ENCODE measurements around the gene GAN. TPM values are rescaled to one million over a fixed set of nuclear protein-coding genes. Genes with fewer than 3 reads are reported as not detected.

The GAN gene
- total RNA-seq, 1 donor from 2014 or later = 2.6 TPM

DNA sequence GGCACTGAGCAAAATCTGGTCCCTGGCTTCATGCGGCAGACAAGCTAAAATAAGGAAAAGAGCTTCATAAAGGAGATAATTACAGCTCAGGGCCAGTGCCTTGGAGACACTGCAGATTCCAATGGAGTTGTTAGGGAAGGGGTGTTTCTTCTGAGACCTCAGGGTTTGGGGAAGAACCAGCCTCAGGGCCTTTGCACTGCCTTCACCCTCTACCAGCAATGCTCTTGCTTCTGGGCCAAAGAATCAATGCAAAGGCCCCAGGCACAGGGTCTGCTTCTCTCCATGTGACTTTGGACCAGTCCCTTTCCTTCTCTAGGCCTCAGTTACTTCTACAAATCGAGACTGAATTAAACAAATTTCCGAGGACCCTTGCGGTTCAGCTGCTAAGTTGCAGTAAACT lies 36.2 kb upstream of the GAN start:
- H3K9me3 ChIP-seq = no peaks in the 10 kb centered on the region
- TF ChIP-seq, protein P1, sequence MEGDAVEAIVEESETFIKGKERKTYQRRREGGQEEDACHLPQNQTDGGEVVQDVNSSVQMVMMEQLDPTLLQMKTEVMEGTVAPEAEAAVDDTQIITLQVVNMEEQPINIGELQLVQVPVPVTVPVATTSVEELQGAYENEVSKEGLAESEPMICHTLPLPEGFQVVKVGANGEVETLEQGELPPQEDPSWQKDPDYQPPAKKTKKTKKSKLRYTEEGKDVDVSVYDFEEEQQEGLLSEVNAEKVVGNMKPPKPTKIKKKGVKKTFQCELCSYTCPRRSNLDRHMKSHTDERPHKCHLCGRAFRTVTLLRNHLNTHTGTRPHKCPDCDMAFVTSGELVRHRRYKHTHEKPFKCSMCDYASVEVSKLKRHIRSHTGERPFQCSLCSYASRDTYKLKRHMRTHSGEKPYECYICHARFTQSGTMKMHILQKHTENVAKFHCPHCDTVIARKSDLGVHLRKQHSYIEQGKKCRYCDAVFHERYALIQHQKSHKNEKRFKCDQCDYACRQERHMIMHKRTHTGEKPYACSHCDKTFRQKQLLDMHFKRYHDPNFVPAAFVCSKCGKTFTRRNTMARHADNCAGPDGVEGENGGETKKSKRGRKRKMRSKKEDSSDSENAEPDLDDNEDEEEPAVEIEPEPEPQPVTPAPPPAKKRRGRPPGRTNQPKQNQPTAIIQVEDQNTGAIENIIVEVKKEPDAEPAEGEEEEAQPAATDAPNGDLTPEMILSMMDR (IDR thresholded peaks at IDR 0.05) = no peak
- H3K36me3 ChIP-seq = no peaks in the 10 kb centered on the region
- no peak for DNase-seq (ENCODE audit: low spot score in 2 of 2)
- H3K27ac ChIP-seq = no peak overlapping the region
- H3K27me3 ChIP-seq = no peaks in the 10 kb centered on the region
- H3K4me1 ChIP-seq = no peaks in the 10 kb centered on the region
- intact Hi-C loops (cut with DNase I) = no loop called here
- no peak overlapping the region for H3K4me3 ChIP-seq

DNA sequence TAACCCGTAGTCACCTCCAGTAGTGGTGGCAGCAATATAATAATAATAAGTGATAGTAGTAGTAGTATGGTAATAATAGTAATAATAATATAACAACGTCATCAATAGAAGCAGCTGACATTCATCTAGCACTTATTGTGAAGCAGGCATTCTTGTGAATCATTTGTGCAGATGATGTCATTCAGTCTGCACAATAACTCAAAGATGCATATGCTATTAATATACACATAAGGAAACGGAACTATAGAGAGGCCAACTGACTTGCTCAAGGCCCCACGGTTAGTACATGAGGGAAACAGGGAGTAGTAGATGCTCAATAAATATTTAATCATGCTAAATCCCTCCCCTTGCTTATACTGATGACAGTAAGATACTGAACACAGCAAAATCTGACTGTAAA lies 35.4 kb upstream of the GAN start:
- Histone ChIP-seq H3K9me3 (no peaks in the 10 kb centered on the region), H3K4me1 (no peaks in the 10 kb centered on the region), H3K27me3 (no peaks in the 10 kb centered on the region), H3K4me3 (no peak overlapping the region), H3K27ac (no peak overlapping the region), H3K36me3 (no peaks in the 10 kb centered on the region)
- intact Hi-C loops (cut with DNase I) = no loop called here
- TF ChIP-seq, protein P1 (IDR thresholded peaks at IDR 0.05) = no peak
- no peak for DNase-seq (ENCODE audit: low spot score in 2 of 2)

DNA sequence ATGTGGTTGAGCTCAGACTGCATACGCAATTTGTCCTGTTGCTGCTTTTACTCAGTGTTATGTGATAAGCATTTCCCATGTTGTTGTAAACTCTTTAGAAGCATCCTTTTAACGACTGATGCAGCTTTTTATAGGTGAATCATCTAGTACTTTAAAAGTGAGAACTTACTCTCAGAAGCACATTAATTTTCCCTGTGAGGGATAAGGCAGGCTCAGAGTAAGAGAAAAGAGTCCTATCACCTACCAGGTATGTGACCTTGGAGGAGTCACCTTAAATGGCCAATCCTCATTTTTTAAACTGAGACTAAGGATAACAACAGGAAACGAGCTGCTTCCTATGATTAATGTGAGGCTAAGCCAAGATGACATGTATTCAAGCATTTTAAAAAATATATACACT lies 34.4 kb upstream of the GAN start:
- no peak for DNase-seq (ENCODE audit: low spot score in 2 of 2)
- no peaks in the 10 kb centered on the region for H3K9me3 ChIP-seq

DNA sequence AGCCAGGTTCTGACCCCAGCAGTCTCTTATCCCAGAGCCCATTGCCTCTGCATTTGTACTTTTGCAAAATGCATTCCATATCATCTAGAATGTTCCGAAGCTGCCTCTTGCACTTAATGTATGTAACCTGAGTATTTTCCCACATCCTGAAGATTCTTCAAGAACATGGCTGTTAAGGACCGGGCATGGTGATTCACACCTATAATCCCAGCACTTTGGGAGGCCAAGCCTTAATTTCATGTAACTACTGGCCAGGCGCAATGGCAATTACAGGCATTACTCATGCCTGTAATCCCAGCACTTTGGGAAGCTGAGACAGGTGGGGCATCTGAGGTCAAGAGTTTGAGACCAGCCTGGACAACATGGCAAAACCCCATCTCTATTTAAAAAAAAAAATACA lies 31.7 kb upstream of the GAN start:
- intact Hi-C loops (cut with DNase I) = no loop called here

More for the DNA sequence above, 34.4 kb upstream of the GAN start:
- Histone ChIP-seq H3K27me3 (no peaks in the 10 kb centered on the region), H3K27ac (no peak overlapping the region), H3K36me3 (no peaks in the 10 kb centered on the region), H3K4me3 (no peak overlapping the region), H3K4me1 (no peaks in the 10 kb centered on the region)
- intact Hi-C loops (cut with DNase I) = no loop called here
- TF ChIP-seq, protein P1 (IDR thresholded peaks at IDR 0.05) = no peak

DNA sequence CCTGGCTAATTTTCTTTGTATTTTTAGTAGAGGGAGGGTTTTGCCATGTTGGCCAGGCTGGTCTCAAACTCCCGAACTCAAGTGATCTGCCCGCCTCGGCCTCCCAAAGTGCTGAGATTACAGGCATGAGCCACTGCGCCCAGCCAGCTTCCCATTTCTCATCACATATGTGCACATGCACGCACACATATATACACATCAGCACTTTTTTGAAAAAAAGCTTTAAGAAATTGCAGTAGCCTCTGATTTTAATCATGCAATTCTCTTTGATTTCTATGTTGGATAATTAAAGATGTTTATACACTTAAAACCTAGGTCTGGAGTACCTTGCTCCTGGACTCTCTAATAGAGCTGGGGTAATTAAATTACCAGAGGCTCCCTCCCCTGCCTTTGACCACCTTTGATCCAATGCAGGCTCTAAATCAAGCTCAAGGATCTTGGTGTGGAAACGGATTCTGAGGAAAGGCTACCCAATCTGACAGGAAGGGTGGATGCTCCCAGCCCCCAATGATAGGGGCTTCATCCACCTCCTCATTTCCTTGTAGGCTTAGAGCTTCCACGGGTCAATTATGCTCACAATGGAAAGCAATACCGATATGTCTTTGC lies 29.7 kb upstream of the GAN start:
- no peaks in the 10 kb centered on the region for H3K27me3 ChIP-seq
- intact Hi-C loops (cut with DNase I) = no loop called here
- DNase-seq (ENCODE audit: low spot score in 2 of 2) = no peak

More for the DNA sequence above, 31.7 kb upstream of the GAN start:
- Histone ChIP-seq H3K27me3 (no peaks in the 10 kb centered on the region), H3K9me3 (no peaks in the 10 kb centered on the region), H3K27ac (no peak overlapping the region), H3K4me3 (no peak overlapping the region), H3K4me1 (no peaks in the 10 kb centered on the region), H3K36me3 (no peaks in the 10 kb centered on the region)
- DNase-seq (ENCODE audit: low spot score in 2 of 2) = no peak
- TF ChIP-seq, protein P1 (IDR thresholded peaks at IDR 0.05) = no peak

More for the DNA sequence above, 29.7 kb upstream of the GAN start:
- no peak overlapping the region for H3K4me3 ChIP-seq
- TF ChIP-seq, protein P1 (IDR thresholded peaks at IDR 0.05) = no peak
- H3K4me1 ChIP-seq = no peaks in the 10 kb centered on the region
- no peak overlapping the region for H3K27ac ChIP-seq
- H3K36me3 ChIP-seq = no peaks in the 10 kb centered on the region
- no peaks in the 10 kb centered on the region for H3K9me3 ChIP-seq
